NCI-H146 treated with DMSO at 0.1 percent for 48 hours (cell line): ENCODE results near the gene CCL2.
"Not testable (repeated sequence)": the region's sequence is repeated elsewhere in the genome, so short reads cannot be mapped to it uniquely, and the experiment has no call there.

Source experiments
- DNase-seq: peaks from one replicate; lab custom pipeline; 2025; ENCODE audit not compliant: unreplicated experiment; lab: John Stamatoyannopoulos, UW

Gene CCL2

GRCh38 chr17:34254651-34255380 is at the start of gene CCL2:
TSS of gene CCL2 (plus strand) at chr17:34255285. CDS start at chr17:34255350, 65 bp downstream.
- DNase-seq: no peak

GRCh38 chr17:34205401-34205800 is 49.7 kb upstream of the CCL2 start:
- no peak for DNase-seq

DNA sequence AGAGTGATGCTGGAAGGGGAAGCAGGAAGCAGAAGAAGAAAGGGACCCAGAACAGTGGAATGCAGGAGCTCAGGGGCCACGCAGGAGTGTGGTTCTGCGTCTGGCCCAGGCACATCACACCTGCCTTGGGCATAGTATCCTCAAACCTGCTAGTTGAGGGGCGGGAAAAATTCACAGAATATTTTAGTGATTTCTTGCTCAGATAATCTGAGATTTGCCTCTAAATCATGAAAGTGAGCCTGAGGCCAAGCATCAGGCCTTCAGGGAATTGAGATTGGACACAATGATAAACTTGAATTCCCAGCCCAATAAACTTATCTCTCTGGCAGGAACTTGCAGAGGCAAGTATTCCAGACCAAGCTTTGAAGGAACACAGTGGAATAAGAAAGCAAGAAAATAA is 48.5 kb upstream of the CCL2 start:
- no peak for DNase-seq

DNA sequence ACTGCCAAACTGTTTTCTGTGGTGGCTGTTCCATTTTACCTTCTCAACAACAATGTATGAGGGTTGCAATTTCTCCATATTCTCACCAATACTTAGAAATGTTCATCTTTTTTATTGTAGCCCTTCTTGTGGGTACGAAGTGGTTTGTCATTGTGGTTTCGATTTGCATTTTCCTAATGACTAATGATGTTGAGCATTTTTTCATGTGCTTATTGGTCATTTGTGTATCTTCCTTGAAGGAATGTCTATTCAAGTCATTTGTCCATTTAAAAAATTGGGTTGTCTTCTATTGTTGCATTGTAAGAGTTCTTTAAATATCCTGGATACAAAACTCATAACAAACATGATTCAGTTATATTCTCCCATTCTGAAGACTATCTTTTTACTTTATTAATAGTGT is 47.5 kb upstream of the CCL2 start:
- DNase-seq: no peak

DNA sequence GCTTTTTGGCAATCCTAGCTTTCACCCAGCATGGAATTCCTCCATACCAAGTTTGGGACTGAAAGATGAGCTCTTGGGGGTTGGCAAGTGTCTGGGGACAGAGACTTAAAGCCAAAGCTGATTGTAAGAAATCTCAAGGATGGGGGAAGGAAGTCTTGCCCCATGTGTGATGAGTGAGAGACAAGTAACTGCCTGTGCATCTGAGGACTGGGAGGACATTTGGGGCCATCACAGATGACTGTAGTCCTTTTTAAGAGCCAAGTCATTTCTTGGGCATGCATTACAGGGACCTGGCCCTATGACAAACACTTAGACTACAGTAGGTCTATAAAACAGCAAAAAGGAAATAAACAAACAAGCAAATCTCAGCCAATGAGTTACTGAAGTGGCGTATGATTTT is 36.3 kb upstream of the CCL2 start:
- DNase-seq: no peak

DNA sequence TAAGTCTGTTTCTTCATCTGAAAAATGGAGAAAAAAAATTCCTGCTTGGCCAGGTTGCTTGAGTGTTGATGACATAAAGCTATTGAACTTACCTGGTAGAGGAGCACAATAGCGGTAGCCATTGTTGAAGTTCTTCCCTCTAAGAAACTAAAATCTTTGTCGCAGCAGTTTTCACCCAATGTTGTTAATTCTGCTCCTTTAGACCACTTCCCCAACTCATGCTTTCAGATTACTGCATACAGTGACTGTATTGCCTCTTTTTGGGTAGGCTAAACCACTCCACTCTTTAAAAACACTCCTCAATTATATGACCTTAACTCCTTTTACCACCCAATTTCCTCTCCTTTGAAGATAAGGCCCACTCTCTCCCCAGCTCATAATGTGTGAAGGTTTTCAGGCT is 35.7 kb upstream of the CCL2 start:
- no peak for DNase-seq

GRCh38 chr17:34220045-34220751 is 34.9 kb upstream of the CCL2 start:
- DNase-seq: no peak

GRCh38 chr17:34220752-34221395 is 34.2 kb upstream of the CCL2 start:
- no peak for DNase-seq

DNA sequence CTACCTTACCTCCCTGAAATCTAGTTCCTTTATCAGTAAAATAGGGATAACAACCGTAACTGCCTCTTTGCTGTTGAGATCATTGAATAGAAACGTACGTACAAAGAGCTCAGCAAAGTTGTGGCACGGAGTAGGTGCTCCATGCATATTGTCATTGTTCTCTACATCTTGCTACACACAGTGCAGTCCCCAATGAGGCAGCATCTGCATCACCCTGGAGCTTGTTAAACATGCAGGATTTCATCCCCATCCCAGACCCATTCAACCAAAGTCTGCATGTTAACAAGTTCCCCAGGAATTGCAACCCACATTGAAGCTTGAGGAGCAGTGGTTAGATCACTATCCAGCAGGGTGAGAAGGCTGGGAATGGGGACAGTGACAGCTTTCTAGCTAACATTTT is 33.7 kb upstream of the CCL2 start:
- DNase-seq: no peak

DNA sequence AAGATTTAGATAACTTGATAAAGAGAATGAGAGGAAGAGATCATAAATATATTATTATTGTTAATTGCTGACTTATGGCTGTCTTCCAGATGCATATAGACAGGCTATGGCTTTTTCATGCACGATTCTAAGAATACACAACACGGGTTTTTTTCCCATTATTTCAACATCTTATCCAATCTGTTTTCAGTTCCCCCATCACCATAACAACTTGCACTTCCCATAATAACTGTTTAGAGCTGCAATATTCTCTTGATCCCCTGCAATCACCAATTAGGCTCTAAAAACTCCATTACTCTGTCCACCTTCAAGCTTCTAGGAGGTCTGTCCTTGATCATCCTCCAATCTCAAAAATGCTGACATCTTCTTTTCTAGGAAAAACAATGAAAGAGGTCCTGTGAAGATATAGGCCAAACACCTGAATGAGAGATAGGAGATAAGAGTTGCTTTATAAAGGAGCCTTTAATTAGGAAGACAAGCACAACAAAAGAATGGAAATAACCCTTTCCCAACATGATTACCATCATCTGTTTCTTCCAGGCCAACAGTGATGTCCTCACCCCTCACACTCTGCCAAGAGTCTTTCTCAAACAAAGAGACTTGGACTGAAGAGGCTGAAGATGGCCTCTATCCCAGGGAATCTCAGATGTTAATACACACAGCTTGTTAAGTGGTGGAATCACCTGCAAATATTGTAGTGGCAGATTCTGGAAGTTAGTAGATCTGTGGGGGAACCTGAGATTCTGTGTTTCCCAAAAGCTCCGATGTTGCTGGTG is 32.2 kb upstream of the CCL2 start:
- DNase-seq: no peak

DNA sequence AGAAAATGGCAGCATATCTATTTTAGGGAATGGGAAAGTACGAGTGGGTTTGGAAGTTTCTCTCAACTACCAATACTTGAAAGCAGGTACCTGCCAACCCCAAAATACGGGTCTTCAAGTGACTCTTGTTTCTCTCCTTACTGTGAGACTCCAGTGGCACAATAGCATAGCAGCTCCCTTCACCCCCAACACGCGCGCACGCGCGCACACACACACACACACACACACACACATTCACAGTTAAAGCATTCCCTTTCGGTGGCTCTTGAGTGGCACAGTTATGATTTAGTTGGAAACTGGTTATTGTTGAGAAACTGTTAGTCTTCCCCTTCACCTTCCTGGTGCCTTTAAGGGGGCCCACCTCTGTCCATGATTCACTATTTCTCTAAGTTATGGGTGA is 30.0 kb upstream of the CCL2 start:
- DNase-seq: no peak

GRCh38 chr17:34226011-34226743 is 28.9 kb upstream of the CCL2 start:
- DNase-seq: no peak

- no peak for DNase-seq
These were observed 28.4 kb upstream of the CCL2 start for GRCh38 chr17:34226744-34227034.

- DNase-seq: not testable (repeated sequence)
These were observed 27.8 kb upstream of the CCL2 start for GRCh38 chr17:34227293-34227692.

DNA sequence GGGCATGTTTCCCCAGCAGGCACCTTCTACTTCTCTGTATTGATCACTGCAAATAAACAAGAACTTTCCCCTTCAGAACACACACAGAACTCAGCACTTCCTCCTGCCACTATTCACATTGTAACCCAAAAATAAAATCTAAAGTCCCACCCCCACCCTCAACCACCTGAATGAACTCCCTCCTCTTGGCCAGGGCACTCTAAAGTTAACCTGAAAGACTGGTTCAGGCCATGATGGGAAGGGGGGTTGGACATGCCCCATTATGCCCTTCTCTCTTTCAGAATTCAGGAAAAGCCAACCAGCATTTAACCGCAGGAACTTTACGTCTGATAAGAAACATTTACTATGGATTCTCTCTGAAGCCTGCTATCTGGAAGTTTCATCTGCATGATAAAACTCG is 27.4 kb upstream of the CCL2 start:
- no peak for DNase-seq

- DNase-seq: no peak
These were observed 26.3 kb upstream of the CCL2 start for GRCh38 chr17:34228781-34229180.

GRCh38 chr17:34230342-34230741 is 24.7 kb upstream of the CCL2 start:
- no peak for DNase-seq

DNA sequence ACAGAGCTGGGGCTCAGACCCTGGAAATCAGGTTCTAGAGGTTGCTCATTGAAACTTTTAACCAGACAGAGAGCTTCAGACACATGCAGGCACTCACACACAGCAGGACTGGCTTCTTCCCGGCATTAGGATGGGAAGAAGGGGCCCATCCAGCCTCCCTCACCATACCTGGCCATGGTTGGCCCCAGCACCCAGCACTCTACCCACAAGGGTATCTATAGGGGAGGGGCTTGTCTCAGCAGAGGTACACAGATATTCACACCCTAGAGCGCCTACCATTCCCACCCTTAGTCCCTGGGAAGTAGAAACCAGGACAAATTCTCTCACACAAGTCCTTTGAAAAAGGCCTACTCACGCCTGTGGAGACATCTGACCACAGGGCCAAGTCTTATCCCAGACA is 20.5 kb upstream of the CCL2 start:
- DNase-seq: no peak

GRCh38 chr17:34235389-34236028 is 19.6 kb upstream of the CCL2 start:
- DNase-seq: no peak

DNA sequence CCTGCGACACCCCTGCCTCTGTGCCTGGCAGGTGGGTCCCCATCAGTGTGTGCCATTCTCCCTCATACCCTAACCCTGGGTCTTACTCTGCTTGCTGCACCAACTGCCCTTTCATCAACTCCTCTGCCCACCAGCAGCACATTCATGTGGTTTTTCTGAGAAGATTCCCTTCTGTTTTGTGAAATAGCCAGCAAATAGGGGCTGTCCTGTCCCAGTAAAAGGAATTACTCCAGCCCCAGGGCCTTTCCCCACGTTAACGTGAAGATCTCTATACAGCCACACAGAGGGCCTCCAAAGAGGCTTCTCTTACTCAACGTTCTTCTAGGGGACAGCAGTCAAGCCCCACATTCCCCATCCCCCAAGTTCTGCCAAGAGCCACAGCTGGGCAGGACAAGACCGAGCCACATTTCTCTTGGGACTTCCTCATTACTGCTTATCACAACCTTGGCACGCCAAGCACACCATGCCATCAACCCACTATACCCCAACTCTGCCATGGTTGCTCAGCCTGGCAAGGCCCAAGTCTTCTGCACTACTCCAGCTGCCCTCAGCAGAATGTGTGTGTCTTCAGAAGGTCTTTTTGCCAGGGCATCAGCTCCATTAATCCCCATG is 18.7 kb upstream of the CCL2 start:
- no peak for DNase-seq
